Mesothelial cell of epicardium (in vitro differentiated cells): ENCODE data around the gene LRRC10B. TPM values are rescaled to one million over a fixed set of nuclear protein-coding genes. Genes with fewer than 3 reads are reported as not detected.
A peak's percentile ranks its signal among the peaks of the same experiment; 100 is the strongest.

Experiments
- DNase-seq, 2 experiments: peaks; one replicate each; pipeline ENCODE4 v3.0.0; 2021; ENCODE audit warnings: low spot score in 2 of 2; ENCODE audit not compliant: unreplicated experiment in 2 of 2
- H3K27ac Mint-ChIP-seq: 2 replicates; pipeline ENCODE4 v1.8.0; 2021; ENCODE audit warnings: mixed read lengths
- H3K27me3 Mint-ChIP-seq: 2 replicates; pipeline ENCODE4 v1.8.0; 2021; ENCODE audit warnings: low read depth, mixed read lengths
- H3K36me3 Mint-ChIP-seq: 2 replicates; pipeline ENCODE4 v1.8.0; 2021; ENCODE audit warnings: mixed read lengths
- H3K4me1 Mint-ChIP-seq: 2 replicates; pipeline ENCODE4 v1.8.0; 2021; ENCODE audit warnings: mixed read lengths
- H3K4me3 Mint-ChIP-seq: 2 replicates; pipeline ENCODE4 v1.8.0; 2021; ENCODE audit warnings: mild to moderate bottlenecking, moderate library complexity, mixed read lengths
- H3K9me3 Mint-ChIP-seq: 2 replicates; pipeline ENCODE4 v1.8.0; 2021; ENCODE audit warnings: mixed read lengths
- CTCF ChIP-seq: fragments of 200-600 bp; sonication (generic); IDR thresholded peaks from one replicate; pipeline ENCODE4 v1.5.0; 2021; ENCODE audit warnings: antibody characterized with exemption; ENCODE audit not compliant: unreplicated experiment
- total RNA-seq: library from RNA; stranded (reverse); gene quantifications from 3 replicates; pipeline ENCODE4 v1.2.1, GENCODE V29; 2021

Gene LRRC10B
- total RNA-seq, 1 donor from 2014 or later: 0.16 TPM

GRCh38 chr11:61552108-61552635 lies 43.6 kb downstream of the LRRC10B start:
- Mint-ChIP-seq H3K4me1 (peaks cover 33% of the 10 kb centered on the region), H3K27me3 (peaks cover 31% of the 10 kb centered on the region), H3K27ac (no peak overlapping the region), H3K36me3 (no peaks in the 10 kb centered on the region), H3K9me3 (no peaks in the 10 kb centered on the region), H3K4me3 (no peak overlapping the region)
- no peak for TF ChIP-seq CTCF
- no peak for DNase-seq

DNA sequence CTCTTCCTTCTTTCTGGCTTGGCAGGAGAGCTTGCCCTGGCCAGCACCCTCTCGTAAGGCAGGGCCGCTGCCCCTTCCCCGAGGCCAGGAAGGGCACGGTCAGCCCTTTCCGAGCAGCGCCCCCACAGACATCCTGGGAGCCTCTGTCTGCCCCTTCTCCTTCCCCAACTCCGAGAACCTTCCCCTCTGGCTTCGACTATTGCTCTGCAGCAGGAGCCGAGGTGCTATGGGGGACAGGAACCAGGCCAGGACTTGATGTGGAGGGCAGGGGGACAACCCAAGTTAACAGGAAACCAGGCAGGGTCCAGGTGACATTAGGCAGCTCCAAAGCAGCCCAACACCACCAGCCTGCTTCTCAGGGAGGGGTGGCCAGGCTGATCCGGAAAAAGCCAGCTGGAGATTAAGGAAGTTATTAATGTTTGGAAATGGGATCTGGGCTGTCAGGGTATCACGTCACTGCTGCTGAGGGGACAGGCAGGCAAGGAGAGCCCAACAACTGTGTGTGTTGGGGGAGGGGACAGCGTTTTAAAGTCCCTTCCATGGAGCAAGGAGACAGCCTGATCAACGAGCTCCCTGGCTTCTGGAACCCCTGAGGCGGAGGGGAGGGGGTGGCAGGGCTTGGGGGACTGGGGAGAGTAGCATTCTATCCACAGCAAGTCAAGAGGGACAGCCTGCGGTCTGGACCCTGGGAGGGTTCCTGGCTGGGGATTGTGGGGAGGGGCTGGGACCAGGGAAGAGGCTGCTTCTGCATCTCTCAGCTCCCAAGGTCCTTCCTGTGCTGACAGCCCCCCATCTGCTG lies 45.0 kb downstream of the LRRC10B start:
- Mint-ChIP-seq H3K36me3 (no peaks in the 10 kb centered on the region), H3K27ac (no peak overlapping the region), H3K9me3 (no peaks in the 10 kb centered on the region), H3K4me3 (peak overlapping the region; percentile 1), H3K27me3 (peaks cover 37% of the 10 kb centered on the region), H3K4me1 (peaks cover 24% of the 10 kb centered on the region)
- no peak for DNase-seq
- no peak for TF ChIP-seq CTCF

GRCh38 chr11:61554172-61554988 lies 45.8 kb downstream of the LRRC10B start:
- Mint-ChIP-seq H3K27ac (no peak overlapping the region), H3K9me3 (no peaks in the 10 kb centered on the region), H3K27me3 (peaks cover 42% of the 10 kb centered on the region), H3K4me3 (no peak overlapping the region), H3K36me3 (no peaks in the 10 kb centered on the region), H3K4me1 (peaks cover 24% of the 10 kb centered on the region)
- DNase-seq: no peak
- TF ChIP-seq CTCF: no peak

DNA sequence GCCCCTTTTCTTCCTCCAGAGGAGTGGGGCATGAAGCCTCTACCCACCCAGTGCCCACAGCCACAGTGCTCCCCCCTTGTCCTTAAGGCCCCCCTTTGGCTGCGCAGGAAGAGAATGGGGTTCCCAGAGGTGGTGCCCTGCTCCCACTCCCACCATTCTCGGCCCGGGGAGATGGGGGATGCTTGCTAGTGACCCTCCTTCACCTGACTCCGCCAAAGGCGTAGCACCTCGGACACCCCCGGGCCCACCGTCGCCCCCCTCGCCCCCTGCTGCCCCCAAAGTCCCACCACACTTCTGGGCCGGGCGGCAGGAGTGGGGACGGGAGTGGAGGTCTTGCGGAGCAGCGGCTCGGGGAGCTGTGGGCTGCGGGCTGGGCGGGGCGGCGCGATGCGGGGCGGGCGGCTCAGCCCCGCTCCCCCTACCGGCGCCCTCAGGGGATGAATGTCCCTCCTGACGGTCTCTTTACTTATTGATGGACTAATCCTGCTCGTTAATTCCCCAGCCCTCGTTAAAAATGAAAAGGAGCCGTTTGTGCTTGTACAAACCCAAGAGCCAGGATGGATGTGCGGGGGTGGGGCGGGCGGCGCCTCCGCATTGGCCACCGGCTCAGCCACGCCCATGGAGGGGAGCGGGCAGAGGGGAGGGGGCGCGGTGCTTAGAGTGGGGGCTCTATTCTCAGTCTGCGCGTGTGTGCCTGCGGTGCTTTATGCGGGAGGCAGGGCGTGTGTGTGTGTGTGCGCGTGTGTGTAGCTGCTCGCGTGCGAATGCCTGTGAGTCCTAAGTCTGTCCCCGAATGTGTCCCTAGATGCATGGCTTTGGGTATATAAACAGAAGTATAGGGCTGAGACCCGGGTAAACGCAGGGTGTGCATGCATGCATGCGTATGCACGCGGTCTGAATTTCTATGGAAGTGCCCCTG lies 46.8 kb downstream of the LRRC10B start:
- H3K27ac Mint-ChIP-seq: no peak overlapping the region
- peak; percentile 27 for TF ChIP-seq CTCF
- no peaks in the 10 kb centered on the region for H3K36me3 Mint-ChIP-seq
- DNase-seq: peak in 1 of 2 experiments; percentile 51
- peaks cover 24% of the 10 kb centered on the region for H3K4me1 Mint-ChIP-seq
- H3K27me3 Mint-ChIP-seq: peaks cover 46% of the 10 kb centered on the region
- H3K9me3 Mint-ChIP-seq: no peaks in the 10 kb centered on the region
- peak overlapping the region; percentile 40 for H3K4me3 Mint-ChIP-seq

DNA sequence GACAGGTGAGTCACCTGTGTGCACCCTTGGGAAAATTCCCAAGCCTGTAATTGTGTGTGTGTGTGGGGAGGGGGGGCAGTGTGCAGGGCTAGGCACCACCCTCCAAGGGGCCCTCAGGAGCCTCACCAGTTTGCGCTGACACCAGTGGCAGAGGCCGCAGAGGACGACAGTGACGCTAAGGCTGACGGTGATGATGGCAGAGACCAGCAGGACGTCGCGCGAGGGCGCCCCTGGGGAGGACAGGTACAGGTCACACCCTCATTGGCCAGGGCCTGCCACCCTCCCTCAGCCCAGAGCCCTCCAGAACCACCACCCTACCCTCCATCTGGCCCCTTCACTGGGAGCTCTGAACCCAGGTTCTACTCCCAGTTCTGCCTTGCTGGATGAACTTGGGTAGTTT lies 47.4 kb downstream of the LRRC10B start:
- TF ChIP-seq CTCF: no peak
- Mint-ChIP-seq H3K36me3 (no peaks in the 10 kb centered on the region), H3K4me3 (no peak overlapping the region), H3K27ac (no peak overlapping the region), H3K4me1 (peaks cover 24% of the 10 kb centered on the region), H3K9me3 (no peaks in the 10 kb centered on the region), H3K27me3 (peaks cover 52% of the 10 kb centered on the region)
- DNase-seq: no peak
